Measurements from ENCODE around the gene PLAA.

PLAA gene

DNA sequence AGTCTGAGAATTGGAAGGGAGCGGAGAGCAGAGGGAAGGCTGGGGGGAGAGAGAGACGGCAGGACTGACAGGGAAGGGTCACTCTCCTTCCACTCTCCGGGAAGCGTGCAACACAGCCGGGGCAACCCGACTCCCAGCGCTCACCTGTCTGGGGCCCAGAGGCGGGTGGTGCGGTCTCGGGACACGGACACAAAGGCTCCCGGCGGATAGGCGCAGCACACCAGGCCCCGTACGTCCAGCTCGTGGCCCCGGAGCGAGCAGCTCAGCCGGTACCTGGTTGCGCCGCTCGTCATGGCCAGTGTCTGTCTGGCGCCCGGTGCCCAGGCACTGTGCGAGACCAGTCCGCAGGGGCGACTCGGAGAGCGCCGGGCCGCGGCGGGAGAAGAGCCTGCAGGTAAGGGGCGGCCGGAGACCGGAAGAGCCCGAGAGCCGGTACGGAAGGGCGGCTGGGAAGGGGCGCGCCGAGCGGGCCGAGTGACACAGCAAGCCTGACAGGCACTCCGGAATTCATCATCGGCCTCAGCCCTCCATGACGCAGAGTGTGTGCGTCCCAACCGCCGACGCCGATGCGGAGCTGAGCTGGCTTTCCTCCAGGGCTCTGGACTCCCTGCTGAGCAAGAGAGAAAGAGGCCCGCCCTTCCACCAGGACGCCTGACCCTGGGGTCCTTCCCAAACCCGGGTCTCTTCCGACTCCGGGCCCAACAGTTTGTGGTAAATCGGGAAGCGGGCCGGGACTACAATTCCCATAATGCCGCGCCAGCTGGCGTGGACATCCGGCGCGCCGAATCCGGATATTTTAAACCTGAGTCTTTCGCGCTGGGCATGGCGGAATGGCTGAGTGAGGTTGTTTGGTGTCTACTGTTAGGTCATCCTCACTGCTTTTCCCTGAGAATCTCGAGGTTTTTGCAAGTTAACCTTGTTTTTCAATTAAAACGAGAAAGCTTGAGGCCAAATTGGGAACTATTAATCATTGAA, at the start of gene PLAA:
PLAA (minus strand) TSS at position 490 of the 975 bp plus-strand sequence; CDS start at position 293, 197 bp downstream.
- peak; percentile 85 for DNase-seq

GRCh38 chr9:26995810-26996209, 48.8 kb upstream of the PLAA start:
- no peak for DNase-seq

DNA sequence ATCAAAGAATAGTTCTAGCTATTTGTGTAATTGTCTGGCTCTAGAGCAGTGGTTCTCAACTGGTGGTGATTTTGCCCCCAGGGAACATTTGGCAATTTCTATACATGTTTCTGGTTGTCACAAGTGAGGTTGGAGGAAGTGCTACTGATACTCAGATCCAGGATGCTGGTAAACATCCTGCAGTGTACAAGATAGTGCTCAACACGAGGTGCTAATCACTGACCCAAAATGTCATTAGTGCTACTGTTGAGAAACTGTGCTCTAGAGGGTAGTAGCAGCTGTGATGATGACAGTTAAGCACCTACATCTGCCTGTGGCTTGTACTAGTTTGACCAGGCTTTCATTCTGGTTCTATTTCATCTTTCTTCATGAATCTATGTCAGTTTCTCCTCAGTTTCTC, 36.3 kb upstream of the PLAA start:
- DNase-seq, result no peak

DNA sequence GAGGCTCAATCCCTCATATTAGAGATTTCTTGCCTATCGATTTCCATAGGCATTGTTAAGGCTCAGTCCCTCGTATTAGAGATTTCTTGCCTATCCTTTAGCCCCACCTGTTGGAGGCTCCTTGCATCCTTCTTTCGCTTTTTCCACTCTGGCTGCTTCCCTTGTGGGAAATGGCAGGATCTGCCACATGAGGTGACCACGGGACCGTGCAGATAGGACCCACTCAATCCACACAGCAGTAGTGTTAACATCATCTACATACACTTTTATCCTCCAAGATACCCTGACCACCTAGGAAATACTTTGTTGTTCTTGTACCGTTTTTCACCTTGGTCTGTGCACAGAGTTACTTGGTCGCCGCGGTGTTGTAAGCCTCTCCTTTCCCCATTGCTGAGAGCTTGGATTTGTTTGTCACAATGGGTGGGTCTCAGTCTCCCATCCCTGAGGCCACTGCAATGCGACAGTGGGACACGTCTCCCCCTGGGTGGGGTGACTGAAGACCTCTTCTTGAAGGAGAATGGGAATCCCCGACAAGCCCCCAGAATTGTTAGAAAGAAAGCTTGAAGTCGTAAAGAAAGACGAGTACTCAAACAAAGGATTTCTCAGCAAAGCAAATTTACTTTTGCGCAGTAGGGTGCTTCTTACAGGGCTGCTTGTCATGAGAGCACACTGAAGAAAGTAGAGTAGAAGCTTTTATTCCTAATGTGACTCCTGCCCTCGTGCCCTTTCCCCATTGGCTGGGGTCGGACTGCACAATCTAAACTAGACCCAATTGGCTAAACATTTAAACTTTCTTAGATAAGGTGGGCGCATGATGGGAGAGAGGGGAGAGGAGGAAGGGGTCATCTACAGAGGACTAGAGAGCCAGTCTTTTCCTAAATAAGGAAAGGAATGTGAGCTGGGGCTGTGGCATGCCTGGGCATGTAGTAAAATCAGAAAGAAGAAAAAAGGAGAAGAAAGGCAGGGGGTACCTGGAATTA, 29.0 kb upstream of the PLAA start:
- DNase-seq, result no peak

GRCh38 chr9:26974927-26975326, 27.9 kb upstream of the PLAA start:
- DNase-seq, result no peak

DNA sequence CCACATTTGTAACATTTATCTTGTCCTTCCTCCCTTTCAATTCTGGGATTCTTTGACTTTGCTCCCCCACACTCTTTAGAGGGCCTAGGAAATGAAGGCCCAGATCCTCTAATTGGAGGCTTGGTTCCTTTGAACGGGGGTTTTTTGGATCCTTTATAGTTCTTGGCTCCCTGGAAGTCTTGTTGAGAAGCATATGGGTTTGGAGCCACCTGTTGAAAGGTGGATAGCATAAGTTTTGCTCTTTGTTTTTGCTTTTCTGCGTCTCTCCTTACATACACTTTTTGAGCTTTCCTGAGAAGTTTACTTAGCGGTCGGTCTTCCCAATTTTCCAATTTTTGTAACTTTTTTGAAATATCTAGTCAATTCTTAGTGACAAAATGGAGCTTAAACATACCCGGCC, 26.9 kb upstream of the PLAA start:
- no peak for DNase-seq

- DNase-seq, result no peak
Measured at GRCh38 chr9:26971721-26972120, 24.7 kb upstream of the PLAA start.

DNA sequence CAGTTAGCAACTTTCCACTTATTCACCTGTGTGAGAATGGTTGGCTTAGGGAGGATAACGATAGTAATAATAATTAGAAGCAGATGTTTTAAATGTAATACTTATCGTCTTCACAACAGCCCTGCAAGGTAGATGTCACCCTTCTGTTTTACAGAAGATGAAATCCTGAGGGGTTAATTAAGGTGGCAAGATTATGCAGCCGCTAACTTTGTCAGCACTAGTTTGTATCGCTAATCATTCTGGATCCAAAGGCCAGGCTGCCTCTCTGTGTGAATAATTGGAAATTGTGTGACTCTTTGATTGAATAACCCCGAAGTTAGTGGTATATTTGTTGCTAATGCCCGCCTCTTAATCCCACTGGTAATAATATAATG, 9.8 kb upstream of the PLAA start:
- DNase-seq, result no peak

- DNase-seq, result peak; percentile 93
Measured at GRCh38 chr9:26955921-26956859, 9.1 kb upstream of the PLAA start, which contains the start of gene IFT74. TSS of gene IFT74 (plus strand) at chr9:26956412. CDS start at chr9:26961968, 5,556 bp downstream.

DNA sequence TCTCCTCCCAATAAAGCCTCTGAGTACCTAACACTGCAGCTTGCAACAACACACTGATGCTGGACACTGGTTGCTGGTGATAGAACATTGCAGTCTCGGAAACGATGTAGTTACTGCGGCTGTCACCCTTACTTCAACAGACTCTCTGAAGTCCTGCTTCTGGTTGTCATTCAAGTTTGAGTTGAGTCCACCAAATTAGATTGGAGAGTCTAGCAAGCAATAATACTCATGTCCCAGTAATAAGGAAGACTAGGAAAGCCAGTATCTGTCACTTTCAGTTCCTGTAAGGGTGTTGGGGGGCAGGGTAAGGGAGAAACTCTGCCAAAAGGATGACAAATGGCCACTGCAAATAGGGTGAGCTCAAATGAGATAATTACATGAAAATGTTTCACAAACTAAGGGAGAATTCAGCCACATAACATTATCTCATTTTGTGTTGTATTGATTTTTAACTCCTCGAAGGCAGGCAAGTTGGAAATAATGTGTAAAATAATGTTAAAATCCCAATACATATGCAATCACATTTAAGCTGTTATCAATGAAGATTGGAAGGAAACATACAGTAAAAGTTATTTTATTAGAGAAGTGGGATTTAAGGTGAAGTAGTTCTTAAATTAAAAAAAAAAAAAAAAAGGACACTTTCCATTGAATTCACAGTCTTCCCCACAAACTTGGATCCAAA, 8.3 kb upstream of the PLAA start:
- no peak for DNase-seq

DNA sequence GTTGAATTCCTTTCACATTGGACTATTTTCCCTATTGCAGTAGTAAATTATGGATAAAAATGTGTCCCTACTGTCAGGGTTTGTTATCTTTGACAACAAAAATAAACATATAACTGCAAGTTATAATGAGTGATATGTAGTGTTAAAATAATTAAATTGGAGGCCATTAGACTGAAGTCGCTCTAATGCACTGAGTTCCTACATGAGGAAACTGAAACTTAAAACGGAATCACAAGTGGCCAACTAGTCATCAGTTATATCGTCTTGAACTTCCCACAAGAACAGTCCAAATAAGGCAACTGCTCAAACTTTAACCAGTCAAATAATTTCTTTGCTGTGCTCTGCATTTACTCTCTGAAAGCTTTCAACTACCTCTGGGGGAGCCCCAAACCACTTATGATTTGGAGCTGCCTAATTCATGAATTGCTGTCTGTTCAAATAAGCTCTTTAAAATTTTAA, 7.0 kb upstream of the PLAA start:
- DNase-seq, result no peak

GRCh38 chr9:26951794-26952193, 4.8 kb upstream of the PLAA start:
- DNase-seq, result no peak

- DNase-seq, result no peak
Measured at GRCh38 chr9:26950521-26950920, 3.5 kb upstream of the PLAA start.

DNA sequence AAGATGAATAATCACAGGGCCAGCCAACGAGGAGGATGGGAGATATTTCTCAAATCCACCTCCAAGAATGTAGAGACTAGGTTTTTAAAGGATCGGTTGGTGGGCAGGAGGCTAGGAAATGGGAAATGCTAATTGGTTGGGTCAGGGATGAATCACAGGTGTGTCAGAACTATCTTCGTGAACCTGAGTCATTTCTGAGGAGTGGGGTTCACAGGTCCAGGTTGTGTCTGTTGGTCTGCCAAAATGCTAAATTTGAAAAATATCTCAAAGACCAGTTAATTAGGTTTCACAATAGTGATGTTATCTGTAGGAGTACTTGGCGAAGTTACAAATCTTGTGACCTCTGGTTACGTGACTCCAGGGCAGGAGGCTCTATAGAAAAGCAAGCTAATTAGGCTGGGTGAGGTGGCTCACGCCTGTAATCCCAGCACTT, 2.6 kb upstream of the PLAA start:
- no peak for DNase-seq

DNA sequence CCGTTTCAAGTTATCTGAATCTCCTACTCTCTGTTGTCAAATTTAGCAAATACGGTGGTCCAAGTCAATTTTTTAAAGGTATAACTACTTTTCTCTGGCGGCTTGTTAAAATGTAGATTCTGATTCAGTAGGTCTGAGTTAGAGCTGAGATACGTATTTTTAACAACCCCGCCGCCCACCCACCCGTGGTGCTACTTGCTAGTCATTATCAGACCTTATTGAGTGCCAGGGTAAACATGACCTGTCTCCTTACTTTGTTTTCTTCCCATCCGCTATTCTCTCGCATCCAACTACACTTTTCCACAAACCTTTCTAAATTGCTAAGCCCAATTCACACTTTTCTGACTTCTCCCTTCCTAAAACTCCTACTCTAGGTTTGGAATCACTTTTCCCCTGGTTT, 694 bp upstream of the PLAA start:
- DNase-seq, result no peak

- DNase-seq, result no peak
Measured at GRCh38 chr9:26945591-26945990, 1.5 kb downstream of the PLAA start.

GRCh38 chr9:26940779-26941178, 6.3 kb downstream of the PLAA start:
- no peak for DNase-seq

DNA sequence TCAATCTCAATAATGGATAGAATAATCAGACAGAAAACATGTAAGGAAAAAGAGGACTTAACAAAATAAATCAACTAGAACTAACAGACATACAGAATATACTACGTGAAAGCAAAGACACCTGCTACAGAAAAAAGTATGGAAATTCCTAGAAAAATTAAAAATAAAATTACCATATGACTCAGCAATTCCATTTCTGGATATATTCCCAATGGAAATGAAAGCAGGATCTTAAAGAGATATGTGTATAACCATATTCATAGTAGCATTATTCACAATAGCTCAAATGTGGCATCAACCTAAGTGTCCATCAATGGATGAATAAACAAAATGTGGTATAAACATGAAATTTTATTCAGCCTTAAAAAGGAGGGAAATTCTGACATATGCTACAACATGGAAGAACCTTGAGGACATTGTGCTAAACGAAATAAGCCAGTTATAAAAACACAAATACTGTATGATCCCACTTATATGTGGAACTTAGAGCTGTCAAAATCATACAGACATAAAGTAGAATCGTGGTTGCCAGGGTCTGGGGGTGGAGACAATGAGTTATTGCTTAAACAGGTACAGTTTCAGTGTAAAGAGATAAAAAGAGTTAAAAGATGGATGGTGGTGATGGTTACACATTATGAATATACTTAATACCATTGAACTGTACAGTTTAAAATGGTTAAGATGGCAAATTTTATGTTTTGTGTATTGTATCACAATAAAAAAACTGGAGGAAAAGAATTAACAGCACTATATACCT, 6.9 kb downstream of the PLAA start:
- no peak for DNase-seq

DNA sequence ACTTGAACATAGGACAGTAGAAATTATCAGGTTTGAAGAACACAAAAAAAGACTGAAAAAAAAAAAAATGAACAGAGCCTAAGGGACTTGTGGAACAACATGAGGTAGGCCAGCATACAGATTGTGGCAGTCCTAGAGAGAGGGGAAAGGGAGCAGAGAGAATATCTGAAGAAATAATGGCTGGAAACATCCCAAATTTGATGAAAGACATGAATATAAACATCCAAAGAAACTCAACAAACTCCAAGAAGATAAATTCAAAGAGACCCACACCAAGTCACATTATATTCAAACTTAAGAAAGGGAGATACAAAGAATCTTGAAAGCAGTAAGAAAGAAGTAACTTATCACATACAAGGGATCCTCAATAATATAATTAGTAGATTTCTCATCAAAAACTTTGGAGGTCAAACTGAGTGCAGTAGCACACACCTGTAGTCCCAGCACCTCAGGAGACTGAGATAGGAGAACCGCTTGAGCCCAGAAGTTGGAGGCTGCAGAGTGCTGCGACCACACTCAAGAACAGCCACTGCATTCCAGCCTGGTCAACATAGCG, 9.1 kb downstream of the PLAA start:
- no peak for DNase-seq

DNA sequence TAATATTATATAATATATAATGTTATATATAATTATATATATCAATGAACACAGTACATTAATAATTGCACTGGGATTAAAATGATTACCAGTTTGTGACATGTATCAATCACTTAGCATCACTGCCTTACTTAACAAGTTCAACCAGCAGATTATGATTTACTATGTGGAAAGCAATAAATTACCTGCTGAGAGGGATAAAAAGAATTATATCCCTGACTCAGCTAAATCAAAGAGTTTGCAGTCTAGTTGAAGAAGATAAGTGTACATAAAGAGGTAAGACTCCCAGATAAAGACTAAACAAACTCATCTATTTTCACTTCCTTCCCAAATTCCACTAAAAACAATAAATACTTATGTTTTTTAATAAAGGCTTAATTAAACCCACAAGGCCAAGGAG, 11.2 kb downstream of the PLAA start:
- no peak for DNase-seq
